ENCODE results near the gene CES1.
"Not testable (repeated sequence)": the region's sequence is repeated elsewhere in the genome, so short reads cannot be mapped to it uniquely, and the experiment has no call there.

The CES1 gene

DNA sequence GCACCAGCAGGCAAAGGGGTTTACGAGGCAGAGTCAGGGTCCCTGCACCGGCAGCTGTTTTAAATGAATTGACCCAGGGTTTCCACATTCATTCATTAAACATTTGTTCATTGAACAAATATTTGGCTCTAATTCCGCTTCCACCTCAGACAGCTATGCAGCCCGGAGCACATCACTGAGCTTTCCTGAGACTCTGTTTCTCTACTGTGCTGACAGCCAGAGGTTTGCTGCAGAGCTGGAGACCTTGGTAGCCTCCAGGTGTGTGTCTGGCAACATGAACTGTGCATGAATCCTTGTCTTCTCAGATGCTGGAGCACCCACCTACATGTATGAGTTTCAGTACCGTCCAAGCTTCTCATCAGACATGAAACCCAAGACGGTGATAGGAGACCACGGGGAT is 42.7 kb downstream of the CES1 start:
- not testable (repeated sequence) for ATAC-seq

DNA sequence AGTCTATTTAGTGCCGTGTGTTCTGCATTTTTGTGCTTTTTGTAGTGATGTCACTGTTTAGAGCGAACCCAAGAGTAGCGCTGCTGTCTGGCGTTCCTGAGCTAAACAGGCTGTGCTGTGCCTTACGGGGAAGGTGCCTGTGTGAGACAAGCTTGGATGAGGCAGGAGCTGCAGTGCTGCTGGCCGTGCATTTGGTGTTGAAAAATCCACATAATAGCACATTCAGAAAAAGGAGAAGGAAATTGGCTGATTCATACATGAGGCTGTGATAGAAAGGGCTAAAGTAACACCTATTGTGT is 50.2 kb downstream of the CES1 start:
- not testable (repeated sequence) for ATAC-seq

DNA sequence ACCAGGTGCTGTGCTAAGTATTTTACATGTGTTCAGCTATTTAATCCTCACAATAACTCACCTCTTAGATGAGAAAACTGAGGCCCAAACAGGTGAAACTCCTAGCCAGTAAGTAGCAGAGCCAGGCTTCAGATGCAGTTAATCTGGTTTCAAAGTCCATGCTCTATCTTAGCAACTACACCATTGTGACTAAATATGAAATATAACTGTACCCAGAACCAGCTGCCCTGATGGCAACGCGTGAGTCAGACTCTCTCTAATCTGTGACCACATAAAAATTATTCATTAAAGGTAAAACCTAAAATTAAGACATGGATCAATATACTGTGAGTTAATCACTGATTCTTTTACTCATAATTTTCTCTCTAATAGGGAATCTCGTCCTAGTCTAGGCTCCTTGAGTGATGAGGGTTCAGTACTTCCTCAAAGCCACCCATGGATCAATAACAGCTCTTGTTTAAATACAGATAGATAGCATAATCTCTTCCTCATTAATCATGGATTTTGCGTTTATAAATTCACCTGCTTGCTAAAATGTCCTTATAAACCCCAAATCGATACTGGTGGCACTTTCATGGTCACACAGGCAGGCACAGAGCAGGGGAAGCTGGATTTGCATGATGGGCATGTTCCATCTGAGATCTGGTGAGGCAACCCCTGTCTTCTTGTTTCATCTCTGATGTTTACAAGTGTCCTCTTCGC is 50.7 kb downstream of the CES1 start:
- ATAC-seq: not testable (repeated sequence)

DNA sequence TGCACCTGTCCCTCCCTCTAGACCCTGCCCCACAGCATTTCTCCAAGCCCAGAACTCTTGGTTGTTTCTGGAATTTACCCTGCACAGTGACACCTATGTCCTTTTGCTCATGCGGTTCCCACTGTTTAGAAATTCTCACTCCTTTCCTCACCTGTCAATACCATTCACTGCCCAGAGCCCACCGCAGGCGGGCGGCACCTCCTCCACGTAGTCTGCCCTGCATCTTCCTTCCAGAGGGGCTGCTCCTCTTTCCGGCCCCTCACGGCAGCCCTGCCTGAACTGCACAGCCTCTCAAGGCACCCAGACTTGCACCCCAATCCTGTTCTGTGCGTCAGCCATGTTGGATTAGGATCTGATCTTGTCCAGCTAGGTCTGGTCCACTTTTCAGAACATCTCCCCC is 51.4 kb downstream of the CES1 start:
- not testable (repeated sequence) for ATAC-seq

DNA sequence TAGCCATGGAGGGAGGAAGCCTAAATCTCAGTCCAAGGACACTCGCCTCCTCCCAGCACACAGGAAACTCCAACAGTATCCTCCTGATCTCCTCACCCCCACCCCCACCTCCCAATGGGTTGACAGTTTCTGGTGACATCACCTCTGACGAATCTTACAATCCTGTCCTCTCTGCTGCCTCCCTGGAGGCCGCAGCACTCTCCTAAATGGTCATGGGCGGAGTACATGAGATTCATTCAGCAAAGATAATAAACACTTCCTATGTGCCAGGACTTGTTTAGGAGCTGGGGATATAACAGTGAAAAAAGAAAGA is 52.8 kb downstream of the CES1 start:
- ATAC-seq: not testable (repeated sequence)

DNA sequence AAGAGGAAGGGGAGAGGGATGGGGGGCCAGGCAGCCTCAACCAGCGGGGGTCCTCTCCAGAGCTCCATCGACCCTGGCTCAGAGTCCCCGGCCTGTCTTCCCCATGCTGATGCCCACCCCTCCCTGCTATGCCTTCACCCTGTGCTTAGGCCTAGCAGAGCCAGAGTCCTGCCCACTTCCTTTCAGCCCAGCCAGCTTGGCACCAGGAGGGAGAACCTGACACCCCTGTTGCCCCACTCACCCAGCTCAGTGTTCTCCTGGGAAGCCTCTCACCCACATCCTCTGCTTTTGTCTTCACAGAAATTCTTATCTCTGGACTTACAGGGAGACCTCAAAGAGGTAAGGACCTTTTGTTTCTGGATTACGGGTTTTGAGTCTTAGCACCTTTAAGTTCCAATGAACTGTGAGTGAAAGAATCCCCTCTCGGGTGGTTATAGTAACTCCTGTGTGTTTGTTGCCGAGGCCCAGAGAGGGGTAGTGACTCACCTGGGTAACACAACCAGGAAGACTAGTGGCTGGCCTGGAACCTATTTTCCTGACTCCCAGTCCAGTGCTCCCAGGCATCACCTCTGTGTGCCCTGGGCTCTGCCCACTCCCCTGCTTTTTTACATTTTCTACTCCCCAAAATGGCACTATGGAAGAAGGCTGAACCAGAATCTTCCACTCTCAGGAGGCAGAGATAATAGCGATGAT is 53.3 kb downstream of the CES1 start:
- ATAC-seq: no peak

DNA sequence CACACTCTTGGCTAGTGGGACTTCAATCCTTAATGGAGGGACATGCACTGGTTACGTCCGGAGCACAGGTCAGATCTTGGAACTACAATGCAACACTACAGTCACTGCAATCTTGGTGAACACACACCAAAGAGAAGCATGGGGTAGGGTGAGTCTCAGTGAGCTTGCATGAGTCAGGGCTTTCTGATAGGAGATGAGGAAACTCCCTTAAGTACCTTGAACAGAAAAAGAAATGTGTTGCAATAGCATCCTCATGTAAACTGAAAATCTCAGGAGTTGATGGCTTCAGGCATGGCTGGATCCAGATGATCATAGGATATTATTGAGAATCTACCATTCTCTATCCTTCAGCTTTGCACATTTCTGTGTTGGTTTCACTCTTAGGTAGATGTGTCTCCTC is 54.1 kb downstream of the CES1 start:
- no peak for ATAC-seq

DNA sequence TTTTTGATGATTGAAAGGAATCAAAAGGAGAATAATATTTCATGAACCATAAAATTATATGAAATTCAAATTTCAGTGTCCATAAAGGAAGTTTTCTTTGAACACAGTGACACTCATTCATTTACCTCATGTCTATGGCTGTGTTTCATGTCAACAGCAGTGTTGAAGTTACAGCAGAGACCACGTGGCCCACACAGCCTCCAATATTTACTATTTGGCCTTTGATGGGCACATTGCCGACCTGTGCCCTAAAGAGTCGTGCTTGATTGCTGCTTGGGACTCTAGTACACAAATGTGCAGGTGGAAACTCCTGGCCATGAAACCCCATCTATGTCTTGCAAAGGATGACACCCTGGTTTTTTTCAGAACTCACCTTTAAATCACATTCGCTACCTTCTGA is 57.0 kb downstream of the CES1 start:
- no peak for ATAC-seq

DNA sequence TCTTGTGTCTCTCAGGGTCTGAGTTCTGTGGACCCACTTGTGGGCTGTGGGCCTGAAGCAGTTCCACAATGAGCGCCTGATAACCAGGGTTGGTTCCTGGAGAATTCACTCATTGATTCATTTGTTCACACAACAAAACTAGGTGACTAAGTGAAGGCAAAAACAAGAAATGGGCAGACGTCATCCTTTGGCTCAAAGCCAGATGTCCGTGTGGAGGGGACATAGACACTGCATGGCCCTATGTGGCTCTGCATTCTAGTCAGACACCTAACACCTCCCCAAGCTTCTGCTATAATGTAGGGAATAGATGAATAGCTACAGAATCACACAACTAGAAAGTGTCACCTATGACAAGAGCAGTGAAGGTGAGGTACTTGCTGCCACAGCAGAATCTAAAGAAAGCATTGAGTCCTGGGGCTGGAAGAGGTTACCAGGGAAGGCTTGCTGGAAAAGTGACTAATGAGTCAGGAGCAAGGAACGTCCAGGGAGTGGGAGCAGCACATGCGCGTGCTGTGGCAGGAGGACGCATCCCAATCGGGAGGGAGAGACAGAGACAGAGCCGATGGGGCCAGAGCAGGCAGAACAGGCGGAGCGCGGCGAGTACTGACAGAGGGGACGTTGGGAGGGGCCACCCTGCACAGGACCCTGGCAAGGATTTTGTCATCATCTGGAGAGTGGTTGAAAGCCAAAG is 58.9 kb downstream of the CES1 start:
- ATAC-seq: no peak

DNA sequence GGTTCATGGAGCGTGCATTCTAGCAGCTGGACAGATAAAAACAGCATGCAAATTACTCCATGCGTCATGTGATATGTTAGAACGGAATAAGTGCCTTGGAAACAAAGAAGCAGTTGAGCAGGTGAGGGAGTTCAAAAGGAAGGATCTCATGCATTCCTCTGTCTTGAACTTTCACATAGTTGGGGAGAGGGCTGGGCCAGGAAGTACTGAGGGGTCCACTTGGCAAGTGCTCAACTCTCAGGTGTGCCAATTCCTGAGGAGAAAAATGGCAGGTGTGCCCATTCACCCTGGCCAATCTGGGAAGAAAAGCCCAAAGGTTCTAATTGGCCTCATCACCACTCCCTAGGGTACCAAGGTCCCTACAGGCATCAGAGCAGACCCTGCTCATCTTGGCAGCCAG is 67.7 kb downstream of the CES1 start:
- no peak for ATAC-seq

DNA sequence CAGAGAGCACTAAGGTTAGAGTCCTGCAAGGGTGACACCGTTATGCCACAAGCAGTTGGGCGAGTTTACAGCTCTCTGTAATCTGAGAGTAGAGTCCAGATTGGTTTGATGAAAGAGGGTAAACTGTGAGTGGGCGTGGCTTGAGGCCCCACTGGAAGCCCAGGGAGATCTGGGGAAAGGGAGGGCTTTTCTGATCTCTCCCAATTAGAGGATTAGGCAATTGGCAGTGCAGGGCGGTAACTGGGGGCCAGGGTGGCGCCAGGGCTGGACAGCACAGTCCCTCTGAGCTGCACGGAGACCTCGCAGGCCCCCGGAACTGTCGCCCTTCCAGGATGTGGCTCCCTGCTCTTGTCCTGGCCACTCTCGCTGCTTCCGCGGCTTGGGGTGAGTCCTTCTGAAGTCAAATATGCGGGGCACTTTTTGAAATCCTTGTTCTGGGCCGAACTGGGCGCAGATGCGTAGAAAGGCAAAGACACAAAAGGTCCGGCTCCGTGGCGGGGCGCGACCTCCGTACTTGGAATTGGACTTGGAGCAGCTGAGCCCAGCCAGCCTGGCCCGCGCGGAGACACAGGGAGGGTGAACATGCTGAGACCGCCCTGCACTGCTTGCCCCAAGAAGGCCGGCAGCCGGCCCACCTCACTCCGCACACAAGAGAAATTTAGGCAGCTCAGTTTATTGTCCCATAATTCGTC is 72.4 kb downstream of the CES1 start:
- ATAC-seq: no peak

DNA sequence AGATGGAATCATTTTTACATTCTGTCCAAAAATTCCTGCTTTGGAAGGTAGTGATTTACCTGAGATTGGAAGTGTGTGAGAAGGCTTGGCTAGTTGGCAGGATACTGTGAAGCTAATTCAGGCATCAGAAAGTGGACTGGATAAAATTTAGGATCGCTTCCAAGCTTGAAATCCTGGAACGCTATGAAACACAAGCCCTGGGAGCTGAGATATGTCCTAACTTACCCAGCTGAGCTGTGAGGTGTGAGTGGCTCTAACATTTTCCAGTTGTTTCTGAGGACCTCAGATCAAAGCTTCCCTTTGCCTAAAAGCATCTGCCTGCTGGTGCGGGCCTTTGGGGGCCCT is 73.0 kb downstream of the CES1 start:
- not testable (repeated sequence) for ATAC-seq

DNA sequence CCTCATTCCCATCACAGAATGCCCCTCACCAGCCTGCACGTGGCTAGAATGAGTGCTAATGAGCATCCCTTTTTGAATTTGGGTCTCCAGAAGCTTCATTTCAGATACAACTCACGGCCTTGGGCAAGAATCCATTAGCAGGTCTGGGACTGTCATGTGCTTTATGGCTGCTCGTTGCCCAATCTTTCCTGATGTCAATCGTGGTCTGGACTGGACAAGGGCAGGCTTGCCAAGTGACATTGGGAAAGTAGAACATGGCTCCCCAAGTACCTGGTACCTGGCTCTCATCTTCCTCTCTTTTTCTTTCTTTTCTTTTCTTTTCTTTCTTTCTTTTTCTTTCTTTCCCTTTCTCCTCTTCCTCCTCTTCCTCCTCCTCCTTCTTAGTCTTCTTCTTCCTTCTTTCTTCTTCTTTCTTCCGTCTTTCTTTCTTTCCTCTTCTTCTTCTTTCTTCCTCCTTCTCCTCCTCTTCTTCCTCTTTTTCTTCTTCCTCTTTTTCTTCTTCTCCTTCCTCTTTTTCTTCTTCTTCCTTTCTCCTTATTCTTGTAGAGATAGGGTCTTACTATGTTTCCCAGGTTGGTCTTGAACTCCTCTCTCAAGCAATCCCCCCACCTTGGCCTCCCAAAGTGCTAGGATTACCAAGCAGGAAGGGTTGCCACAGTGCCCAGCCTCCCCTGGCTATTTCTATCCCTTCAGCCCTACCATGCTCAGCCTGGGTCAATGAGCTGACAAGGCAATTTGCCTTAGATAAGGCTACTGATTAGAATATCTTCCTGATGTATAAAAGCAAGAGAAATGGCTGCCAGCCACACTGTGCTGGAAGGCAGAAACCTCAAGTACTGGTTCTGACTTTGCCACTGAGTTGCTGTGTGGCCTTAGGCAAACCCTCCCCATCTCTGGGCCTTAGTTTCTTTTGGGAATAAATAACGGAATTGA is 75.0 kb downstream of the CES1 start:
- ATAC-seq: not testable (repeated sequence)

DNA sequence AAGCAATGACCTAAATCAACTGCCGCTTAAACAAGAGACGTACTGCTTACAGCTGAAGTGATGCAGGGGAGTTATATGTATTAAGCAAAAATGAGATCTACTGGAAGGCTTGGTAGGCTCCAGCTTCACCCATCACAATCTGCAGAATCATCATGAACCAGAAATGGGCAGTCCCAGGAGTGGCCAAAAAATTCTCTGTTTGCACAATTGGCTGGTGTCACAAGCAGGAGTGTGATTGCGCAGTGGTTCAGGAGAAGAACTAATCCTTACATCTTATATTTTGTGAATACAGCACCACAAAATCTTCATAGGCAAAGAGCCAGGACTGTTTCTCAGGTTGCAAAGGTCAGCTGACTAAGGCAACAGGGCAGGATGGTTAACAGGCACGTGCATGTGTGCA is 75.9 kb downstream of the CES1 start:
- ATAC-seq: no peak

DNA sequence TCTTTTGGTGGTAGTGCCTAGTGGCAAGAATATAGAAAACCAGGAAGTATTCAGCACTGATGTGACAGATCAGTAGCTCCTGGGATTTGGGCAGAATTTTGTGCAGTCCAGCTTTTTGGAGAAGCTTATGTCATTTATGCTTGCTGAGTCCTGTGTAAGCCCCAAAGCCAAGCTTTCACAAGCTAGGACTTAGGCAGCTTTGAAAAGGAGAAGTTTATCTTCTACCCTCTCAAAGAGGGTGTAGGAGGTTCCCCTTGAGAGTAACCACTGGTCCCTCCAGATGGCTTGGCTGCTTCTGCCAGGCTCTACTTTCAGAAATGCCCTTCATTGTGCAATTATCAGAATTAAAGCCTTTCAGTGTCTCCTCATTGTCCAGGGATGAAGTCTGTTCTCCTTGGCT is 78.8 kb downstream of the CES1 start:
- no peak for ATAC-seq

DNA sequence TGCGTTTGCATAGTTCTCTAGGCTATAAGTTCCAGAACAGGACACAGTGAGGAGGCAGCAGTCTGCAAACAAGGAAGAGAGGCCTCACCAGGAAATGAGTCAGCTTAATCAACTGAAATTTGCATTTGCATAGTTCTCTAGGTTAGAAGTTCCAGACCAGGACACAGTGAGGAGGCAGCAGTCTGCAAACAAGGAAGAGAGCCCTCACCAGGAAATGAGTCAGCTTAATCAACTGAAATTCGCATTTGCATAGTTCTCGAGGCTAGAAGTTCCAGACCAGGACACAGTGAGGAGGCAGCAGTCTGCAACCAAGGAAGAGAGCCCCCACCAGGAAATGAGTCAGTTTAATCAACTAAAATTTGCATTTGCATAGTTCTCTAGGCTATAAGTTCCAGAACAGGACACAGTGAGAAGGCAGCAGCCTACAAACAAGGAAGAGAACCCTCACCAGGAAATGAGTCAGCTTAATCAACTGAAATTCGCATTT is 79.7 kb downstream of the CES1 start:
- not testable (repeated sequence) for ATAC-seq
